Activated T-helper 1 cell treated with anti-CD3 and anti-CD28 coated beads, Interleukin-12 subunit alpha, Interleukin-12 subunit beta, Interleukin-2, Interleukin-4 antibody, amounts not matched to agents 30 ng/mL and 10 ng/mL and 1 ng/mL, durations not matched to agents 14 hours and 24 hours and 36 hours (primary cell): ENCODE data around the gene DERL2. TPM values are rescaled to one million over a fixed set of nuclear protein-coding genes. Genes with fewer than 3 reads are reported as not detected.
A peak's percentile ranks its signal among the peaks of the same experiment; 100 is the strongest.

Source experiments
- DNase-seq: peaks from one replicate; pipeline ENCODE4 v3.0.0; 2021; ENCODE audit warnings: low spot score
- H3K27ac Mint-ChIP-seq: one replicate; pipeline ENCODE4 v1.8.0; 2021; ENCODE audit warnings: mild to moderate bottlenecking, mixed read lengths
- H3K27me3 Mint-ChIP-seq: one replicate; pipeline ENCODE4 v1.8.0; 2022; ENCODE audit warnings: mild to moderate bottlenecking, moderate library complexity, mixed read lengths; ENCODE audit not compliant: insufficient read depth
- H3K36me3 Mint-ChIP-seq: one replicate; pipeline ENCODE4 v1.8.0; 2021; ENCODE audit warnings: low read depth, mixed read lengths
- H3K4me1 Mint-ChIP-seq: one replicate; pipeline ENCODE4 v1.8.0; 2021; ENCODE audit warnings: low read depth, mixed read lengths
- H3K4me3 Mint-ChIP-seq: one replicate; pipeline ENCODE4 v1.8.0; 2021; ENCODE audit warnings: mild to moderate bottlenecking, moderate library complexity, mixed read lengths
- H3K9me3 Mint-ChIP-seq: one replicate; pipeline ENCODE4 v1.8.0; 2021; ENCODE audit warnings: mixed read lengths
- intact Hi-C: fragments of 100-400 bp; cut with micrococcal nuclease; formaldehyde crosslinking; loops from one replicate; pipeline ENCODE4 v1.15.1; 2024
- total RNA-seq: library from RNA; stranded (reverse); gene quantifications from 2 replicates; pipeline ENCODE4 v1.2.3, GENCODE V29; 2022

The DERL2 gene
- total RNA-seq, 1 donor from 2014 or later = 71.7 TPM

DNA sequence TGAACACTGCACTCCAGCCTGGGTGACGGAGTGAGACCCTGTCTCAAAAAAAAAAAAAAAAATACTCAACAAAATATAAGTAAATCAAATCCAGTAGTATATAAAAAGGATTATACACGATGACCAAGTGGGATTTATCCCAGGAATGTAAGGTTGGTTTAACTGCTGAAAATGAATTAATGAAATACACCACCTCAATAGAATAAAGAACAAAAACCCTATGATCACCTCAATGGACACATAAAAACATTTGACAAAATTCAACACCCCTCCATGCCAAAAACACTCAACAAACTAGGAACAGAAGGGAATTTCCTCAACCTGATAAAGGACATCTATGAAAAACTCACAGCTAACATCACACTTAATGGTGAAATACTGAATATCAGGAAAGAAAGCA is 7.0 kb upstream of the DERL2 start:
- Mint-ChIP-seq H3K36me3 (peaks cover 24% of the 10 kb centered on the region), H3K4me3 (no peak overlapping the region), H3K27ac (no peak overlapping the region), H3K9me3 (peaks cover 8% of the 10 kb centered on the region), H3K4me1 (peaks cover 7% of the 10 kb centered on the region), H3K27me3 (peaks cover 3% of the 10 kb centered on the region)
- DNase-seq = no peak
- intact Hi-C loops = no loop called here

DNA sequence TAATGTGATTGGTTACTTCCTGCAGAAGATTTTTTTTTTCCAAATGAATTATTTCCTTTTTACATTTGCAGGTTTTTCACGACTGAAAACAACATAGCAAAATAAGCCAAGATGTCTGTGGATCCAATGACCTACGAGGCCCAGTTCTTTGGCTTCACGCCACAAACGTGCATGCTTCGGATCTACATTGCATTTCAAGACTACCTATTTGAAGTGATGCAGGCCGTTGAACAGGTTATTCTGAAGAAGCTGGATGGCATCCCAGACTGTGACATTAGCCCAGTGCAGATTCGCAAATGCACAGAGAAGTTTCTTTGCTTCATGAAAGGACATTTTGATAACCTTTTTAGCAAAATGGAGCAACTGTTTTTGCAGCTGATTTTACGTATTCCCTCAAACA is 2.8 kb upstream of the DERL2 start:
- intact Hi-C loops = loop anchor here (5.0 to 10.0 kb wide), 3 partner anchors 206 to 1156 kb away; partner anchors contain the start of genes KIAA0753, RABEP1, TXNDC17 and ZNF232
- Mint-ChIP-seq H3K4me3 (peak overlapping the region; percentile 98), H3K36me3 (peaks cover 42% of the 10 kb centered on the region), H3K27me3 (no peaks in the 10 kb centered on the region), H3K9me3 (peaks cover 8% of the 10 kb centered on the region), H3K4me1 (peaks cover 29% of the 10 kb centered on the region), H3K27ac (no peak overlapping the region)
- DNase-seq = no peak

GRCh38 chr17:5486206-5487124 is 487 bp upstream of the DERL2 start, which contains the start of gene MIS12:
MIS12 (plus strand) TSS chr17:5486566; CDS start chr17:5488863, 2,297 bp downstream.
- Mint-ChIP-seq H3K4me1 (peaks cover 49% of the 10 kb centered on the region), H3K36me3 (peaks cover 58% of the 10 kb centered on the region), H3K4me3 (peak within 1 kb of the TSS; percentile 98), H3K9me3 (no peaks in the 10 kb centered on the region), H3K27ac (peak within 1 kb of the TSS; percentile 96), H3K27me3 (no peaks in the 10 kb centered on the region)
- DNase-seq = peak; percentile 95
- intact Hi-C loops = loop anchor here (1.0 to 10.0 kb wide), 11 partner anchors 15 to 1549 kb away; partner anchors contain the start of genes C1QBP, DHX33, KIAA0753 and NLRP1

- Mint-ChIP-seq H3K9me3 (no peaks in the 10 kb centered on the region), H3K27me3 (no peaks in the 10 kb centered on the region), H3K36me3 (peaks cover 65% of the 10 kb centered on the region), H3K4me1 (peaks cover 35% of the 10 kb centered on the region), H3K4me3 (no peak overlapping the region), H3K27ac (no peak overlapping the region)
- no peak for DNase-seq
- intact Hi-C loops = loop anchor here (10.0 kb wide), 1 partner anchor 1163 kb away; the partner anchor contains the start of genes KIAA0753 and TXNDC17
Observed at GRCh38 chr17:5481451-5481850, 4.5 kb downstream of the DERL2 start.

DNA sequence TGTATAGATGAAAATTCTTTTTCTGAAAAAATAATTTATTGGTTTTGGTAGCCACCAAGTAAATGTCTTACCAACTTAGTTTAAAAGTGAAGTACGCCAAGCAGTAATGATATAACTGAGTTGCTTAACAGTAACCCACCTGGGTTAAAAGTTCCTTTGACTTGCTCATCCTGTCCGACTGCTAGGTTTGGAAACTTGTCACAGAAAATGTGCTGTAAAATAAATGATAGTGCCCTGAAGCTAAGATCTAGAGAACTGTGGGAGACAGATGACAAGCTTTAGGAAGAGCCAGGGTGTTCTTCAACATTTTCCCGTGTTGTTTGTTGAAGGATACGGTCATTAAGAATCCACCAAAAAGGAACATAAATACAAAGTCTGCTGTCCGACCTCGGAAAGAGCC is 5.0 kb downstream of the DERL2 start:
- Mint-ChIP-seq H3K27ac (no peak overlapping the region), H3K4me1 (peaks cover 33% of the 10 kb centered on the region), H3K4me3 (no peak overlapping the region), H3K9me3 (no peaks in the 10 kb centered on the region), H3K36me3 (peaks cover 63% of the 10 kb centered on the region), H3K27me3 (no peaks in the 10 kb centered on the region)
- DNase-seq = no peak
- intact Hi-C loops = loop anchor here (10.0 kb wide), 1 partner anchor 1164 kb away; the partner anchor contains the start of genes KIAA0753 and TXNDC17

- H3K27me3 Mint-ChIP-seq = no peaks in the 10 kb centered on the region
- peaks cover 27% of the 10 kb centered on the region for H3K4me1 Mint-ChIP-seq
- H3K27ac Mint-ChIP-seq = no peak overlapping the region
- intact Hi-C loops = no loop called here
- H3K9me3 Mint-ChIP-seq = no peaks in the 10 kb centered on the region
- no peak for DNase-seq
- H3K36me3 Mint-ChIP-seq = peaks cover 68% of the 10 kb centered on the region
- no peak overlapping the region for H3K4me3 Mint-ChIP-seq
Observed at GRCh38 chr17:5478992-5479391, 7.0 kb downstream of the DERL2 start.

DNA sequence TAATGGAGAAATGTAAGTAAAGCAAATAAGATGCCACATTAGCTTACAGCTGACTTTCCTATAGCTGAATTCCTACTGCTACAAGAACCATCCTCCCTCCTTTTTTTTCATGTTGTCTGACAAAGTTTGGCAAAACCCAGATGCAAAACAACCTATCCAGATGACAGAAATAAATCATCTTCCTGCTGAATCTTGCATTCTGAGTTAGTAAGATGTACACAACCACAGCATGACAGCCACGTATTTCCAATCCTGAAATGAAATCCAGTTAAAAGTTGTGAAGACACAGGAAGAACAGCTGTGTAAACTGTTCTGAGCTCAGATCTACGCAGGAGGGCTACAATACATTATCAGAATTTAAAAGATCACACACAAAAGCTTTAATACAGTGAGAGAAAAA is 12.1 kb downstream of the DERL2 start:
- Mint-ChIP-seq H3K36me3 (peaks cover 40% of the 10 kb centered on the region), H3K27ac (no peak overlapping the region), H3K27me3 (no peaks in the 10 kb centered on the region), H3K4me3 (no peak overlapping the region), H3K9me3 (no peaks in the 10 kb centered on the region), H3K4me1 (peaks cover 11% of the 10 kb centered on the region)
- intact Hi-C loops = no loop called here
- DNase-seq = no peak

- intact Hi-C loops = no loop called here
- no peak for DNase-seq
- Mint-ChIP-seq H3K27ac (no peak overlapping the region), H3K27me3 (no peaks in the 10 kb centered on the region), H3K9me3 (no peaks in the 10 kb centered on the region), H3K4me3 (no peak overlapping the region), H3K4me1 (peaks cover 17% of the 10 kb centered on the region), H3K36me3 (peaks cover 35% of the 10 kb centered on the region)
Observed at GRCh38 chr17:5472511-5472910, 13.5 kb downstream of the DERL2 start.

DNA sequence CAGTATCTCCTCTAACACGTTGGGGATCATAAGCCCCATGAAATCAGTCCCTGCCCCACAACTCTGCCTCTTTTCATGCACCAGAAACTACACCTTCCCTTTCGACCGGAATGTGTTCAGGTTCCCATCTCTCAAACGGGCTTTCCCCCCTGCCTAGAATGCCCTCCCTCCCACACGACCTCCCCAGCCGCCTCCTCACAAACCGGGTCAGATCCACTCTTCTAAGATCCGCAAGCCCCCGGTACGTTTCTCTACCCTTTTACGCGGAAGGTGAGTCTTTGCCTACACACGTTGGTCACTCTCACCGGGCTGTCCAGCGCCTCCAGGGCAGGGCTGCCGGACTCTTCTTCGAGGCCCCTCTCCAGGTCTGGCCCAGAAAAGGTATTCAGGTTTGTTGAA is 17.9 kb downstream of the DERL2 start:
- intact Hi-C loops = loop anchor here (1.0 kb wide), 1 partner anchor 18 kb away; the partner anchor contains the start of genes DERL2 and MIS12
- no peaks in the 10 kb centered on the region for H3K27me3 Mint-ChIP-seq
- DNase-seq = no peak

DNA sequence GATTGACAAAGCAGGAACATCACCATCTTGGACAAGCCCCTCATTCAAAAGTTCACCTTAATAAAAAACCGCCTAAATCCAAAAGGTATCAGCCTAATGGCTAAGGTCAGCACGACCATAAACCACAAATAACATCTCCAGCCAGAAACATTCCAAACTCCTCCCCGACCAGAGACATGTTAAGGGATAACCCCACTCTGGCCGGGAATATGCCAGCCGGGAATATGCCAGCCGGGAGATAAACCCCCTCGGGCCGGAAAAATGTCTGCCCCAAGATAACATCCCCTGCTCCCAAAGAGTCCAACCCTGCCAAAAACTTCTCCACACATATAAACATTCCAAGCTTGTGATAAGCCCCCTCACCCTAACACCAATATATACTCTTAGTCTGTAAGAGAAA is 18.6 kb downstream of the DERL2 start:
- peaks cover 17% of the 10 kb centered on the region for H3K36me3 Mint-ChIP-seq
- peaks cover 53% of the 10 kb centered on the region for H3K4me1 Mint-ChIP-seq
- peak overlapping the region; percentile 92 for H3K4me3 Mint-ChIP-seq
- no peak for DNase-seq
- no peaks in the 10 kb centered on the region for H3K27me3 Mint-ChIP-seq
- peak overlapping the region; percentile 46 for H3K27ac Mint-ChIP-seq
- no peaks in the 10 kb centered on the region for H3K9me3 Mint-ChIP-seq
- intact Hi-C loops = no loop called here

More for the DNA sequence above, 17.9 kb downstream of the DERL2 start:
- Mint-ChIP-seq H3K4me3 (peak overlapping the region; percentile 92), H3K36me3 (peaks cover 18% of the 10 kb centered on the region), H3K9me3 (no peaks in the 10 kb centered on the region), H3K27ac (peak overlapping the region; percentile 46), H3K4me1 (peaks cover 50% of the 10 kb centered on the region)

GRCh38 chr17:5466295-5466694 is 19.7 kb downstream of the DERL2 start:
- Mint-ChIP-seq H3K27ac (no peak overlapping the region), H3K36me3 (peaks cover 15% of the 10 kb centered on the region), H3K27me3 (no peaks in the 10 kb centered on the region), H3K9me3 (no peaks in the 10 kb centered on the region), H3K4me1 (peaks cover 53% of the 10 kb centered on the region), H3K4me3 (peak overlapping the region; percentile 92)
- intact Hi-C loops = no loop called here
- no peak for DNase-seq

DNA sequence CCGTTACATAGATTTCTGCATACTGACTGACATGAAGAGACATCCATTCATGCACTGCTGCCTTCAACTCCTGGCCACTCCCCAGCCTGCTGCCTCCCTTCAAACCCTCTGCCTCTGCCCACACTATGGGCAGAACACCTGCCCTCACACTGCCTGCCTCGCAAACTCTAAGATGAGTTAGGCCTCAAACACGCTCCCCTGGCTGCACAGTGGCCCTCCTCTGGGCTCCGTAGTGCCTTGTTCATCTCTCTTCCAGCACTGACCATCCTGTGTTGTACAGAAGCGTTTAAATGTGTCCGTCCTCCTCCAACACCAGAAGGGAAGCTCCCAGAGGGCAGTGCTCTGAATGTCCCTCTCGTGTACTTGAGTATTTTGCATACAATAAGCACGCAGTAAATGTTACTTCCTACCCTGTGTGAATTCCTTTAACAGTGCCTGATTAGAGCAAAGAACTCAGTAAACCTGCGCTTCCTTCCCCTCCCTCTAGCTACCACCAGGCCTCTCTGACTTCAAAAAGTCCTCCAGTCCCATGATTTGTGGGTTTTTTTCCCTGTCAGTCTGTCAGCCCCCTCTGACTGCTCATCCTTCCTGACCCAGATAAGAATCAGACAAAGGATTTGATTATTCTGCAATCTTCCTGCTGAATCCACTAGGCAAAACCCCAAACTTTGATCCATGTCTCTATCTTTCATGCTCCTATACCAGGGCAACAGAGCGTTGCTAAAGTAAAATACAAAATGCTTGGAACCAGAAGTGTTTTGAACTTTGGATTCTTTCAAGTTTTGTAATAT is 21.1 kb downstream of the DERL2 start:
- DNase-seq = no peak
- Mint-ChIP-seq H3K36me3 (peaks cover 21% of the 10 kb centered on the region), H3K4me1 (peaks cover 49% of the 10 kb centered on the region), H3K4me3 (no peak overlapping the region), H3K27ac (peak overlapping the region; percentile 4), H3K27me3 (no peaks in the 10 kb centered on the region), H3K9me3 (no peaks in the 10 kb centered on the region)
- intact Hi-C loops = no loop called here
